GM21723 (cell line): Measurements from ENCODE around the gene SCNN1A.

Source experiments
- ATAC-seq: cut with Tn5 transposase; IDR thresholded peaks from one replicate; pipeline ENCODE4 v1.9.1; 2021; ENCODE audit warnings: mild to moderate bottlenecking, moderate library complexity; ENCODE audit not compliant: unreplicated experiment

Gene SCNN1A

GRCh38 chr12:6322352-6322751 lies 53.0 kb downstream of the SCNN1A start:
- no peak for ATAC-seq

- ATAC-seq = no peak
Observed at GRCh38 chr12:6321905-6322304, 53.5 kb downstream of the SCNN1A start.

GRCh38 chr12:6319446-6319845 lies 55.9 kb downstream of the SCNN1A start:
- ATAC-seq = no peak

GRCh38 chr12:6318440-6318879 lies 56.9 kb downstream of the SCNN1A start:
- ATAC-seq = no peak

- ATAC-seq = no peak
Observed at GRCh38 chr12:6317693-6318439, 57.5 kb downstream of the SCNN1A start.

GRCh38 chr12:6316921-6317692 lies 58.3 kb downstream of the SCNN1A start:
- no peak for ATAC-seq

GRCh38 chr12:6315704-6316597 lies 59.4 kb downstream of the SCNN1A start:
- no peak for ATAC-seq

GRCh38 chr12:6315184-6315583 lies 60.2 kb downstream of the SCNN1A start:
- ATAC-seq = no peak

GRCh38 chr12:6314776-6315175 lies 60.6 kb downstream of the SCNN1A start:
- ATAC-seq = no peak

- no peak for ATAC-seq
Observed at GRCh38 chr12:6313326-6313940, 61.9 kb downstream of the SCNN1A start.

GRCh38 chr12:6312529-6313325 lies 62.6 kb downstream of the SCNN1A start:
- ATAC-seq = peak; percentile 66

GRCh38 chr12:6311822-6312528 lies 63.4 kb downstream of the SCNN1A start:
- ATAC-seq = no peak

GRCh38 chr12:6310771-6311610 lies 64.4 kb downstream of the SCNN1A start:
- ATAC-seq = no peak

GRCh38 chr12:6307529-6307928 lies 67.8 kb downstream of the SCNN1A start:
- no peak for ATAC-seq

- ATAC-seq = no peak
Observed at GRCh38 chr12:6306599-6307220, 68.7 kb downstream of the SCNN1A start.

- no peak for ATAC-seq
Observed at GRCh38 chr12:6306151-6306550, 69.2 kb downstream of the SCNN1A start.

- no peak for ATAC-seq
Observed at GRCh38 chr12:6303071-6303470, 72.3 kb downstream of the SCNN1A start.

GRCh38 chr12:6302621-6303020 lies 72.7 kb downstream of the SCNN1A start:
- no peak for ATAC-seq
